Ishikawa (cell line): Measurements from ENCODE around the gene ZNF441.

Source experiments
- CEBPB ChIP-seq: IDR thresholded peaks from 2 replicates; pipeline ENCODE4 v1.6.1; 2012
- CREB1 ChIP-seq: IDR thresholded peaks from 2 replicates; pipeline ENCODE4 v1.6.1; 2012; ENCODE audit warnings: low read depth
- EGR1 ChIP-seq: IDR thresholded peaks from 2 replicates; pipeline ENCODE4 v1.6.1; 2012
- EP300 ChIP-seq: IDR thresholded peaks from 2 replicates; pipeline ENCODE4 v1.6.1; 2012; ENCODE audit warnings: borderline replicate concordance
- FOXM1 ChIP-seq: IDR thresholded peaks from 2 replicates; pipeline ENCODE4 v1.6.1; 2012; ENCODE audit warnings: low read depth, borderline replicate concordance
- MAX ChIP-seq: IDR thresholded peaks from 2 replicates; pipeline ENCODE4 v1.6.1; 2012
- NFIC ChIP-seq: IDR thresholded peaks from 2 replicates; pipeline ENCODE4 v1.6.1; 2012
- RAD21 ChIP-seq: IDR thresholded peaks from 2 replicates; pipeline ENCODE4 v1.6.1; 2012; ENCODE audit warnings: low read depth
- REST ChIP-seq: IDR thresholded peaks from 2 replicates; pipeline ENCODE4 v1.6.1; 2012; ENCODE audit warnings: low read depth, mild to moderate bottlenecking
- TAF1 ChIP-seq: IDR thresholded peaks from 2 replicates; pipeline ENCODE4 v1.6.1; 2012; ENCODE audit warnings: low read depth, mild to moderate bottlenecking
- TCF12 ChIP-seq: IDR thresholded peaks from 2 replicates; pipeline ENCODE4 v1.6.1; 2012; ENCODE audit warnings: low read depth
- TEAD4 ChIP-seq: IDR thresholded peaks from 2 replicates; pipeline ENCODE4 v1.6.1; 2012
- USF1 ChIP-seq: IDR thresholded peaks from 2 replicates; pipeline ENCODE4 v1.6.1; 2012
- YY1 ChIP-seq: IDR thresholded peaks from 2 replicates; pipeline ENCODE4 v1.6.1; 2012; ENCODE audit warnings: low read depth
- ZBTB7A ChIP-seq: IDR thresholded peaks from 2 replicates; pipeline ENCODE4 v1.6.1; 2012; ENCODE audit warnings: low read depth

ZNF441 gene

DNA sequence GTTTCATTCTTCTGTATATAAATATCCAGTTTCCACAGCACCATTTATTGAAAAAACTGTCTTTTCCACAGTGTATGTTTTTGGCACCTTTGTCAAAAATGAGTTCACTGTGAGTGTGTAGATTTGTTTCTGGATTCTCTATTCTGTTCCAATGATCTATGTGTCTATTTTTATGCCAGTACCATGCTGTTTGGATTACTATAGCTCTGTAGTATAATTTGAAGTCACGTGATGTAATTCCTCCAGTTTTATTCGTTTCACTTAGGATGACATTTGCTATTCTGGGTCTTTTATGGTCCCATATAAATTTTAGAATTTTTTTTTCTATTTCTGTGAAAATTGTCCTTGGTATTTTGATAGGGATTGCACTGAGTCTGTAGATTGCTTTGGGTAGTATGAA, 17.0 kb upstream of the ZNF441 start:
- no peak for TF ChIP-seq NFIC
- no peak for TF ChIP-seq RAD21
- TF ChIP-seq FOXM1, result no peak
- TF ChIP-seq TAF1, result no peak
- TF ChIP-seq EP300, result no peak
- TF ChIP-seq ZBTB7A, result no peak
- TF ChIP-seq REST, result no peak
- no peak for TF ChIP-seq TEAD4
- no peak for TF ChIP-seq CEBPB
- no peak for TF ChIP-seq USF1
- no peak for TF ChIP-seq YY1
- TF ChIP-seq MAX, result no peak
- no peak for TF ChIP-seq TCF12
- no peak for TF ChIP-seq CREB1
- TF ChIP-seq EGR1, result no peak

- TF ChIP-seq NFIC (no peak), CREB1 (no peak), EP300 (no peak), ZBTB7A (no peak), EGR1 (no peak), CEBPB (no peak), FOXM1 (no peak), TAF1 (no peak), TEAD4 (no peak), RAD21 (no peak), REST (no peak), USF1 (no peak)
These were observed 14.5 kb upstream of the ZNF441 start for GRCh38 chr19:11752244-11752736.

DNA sequence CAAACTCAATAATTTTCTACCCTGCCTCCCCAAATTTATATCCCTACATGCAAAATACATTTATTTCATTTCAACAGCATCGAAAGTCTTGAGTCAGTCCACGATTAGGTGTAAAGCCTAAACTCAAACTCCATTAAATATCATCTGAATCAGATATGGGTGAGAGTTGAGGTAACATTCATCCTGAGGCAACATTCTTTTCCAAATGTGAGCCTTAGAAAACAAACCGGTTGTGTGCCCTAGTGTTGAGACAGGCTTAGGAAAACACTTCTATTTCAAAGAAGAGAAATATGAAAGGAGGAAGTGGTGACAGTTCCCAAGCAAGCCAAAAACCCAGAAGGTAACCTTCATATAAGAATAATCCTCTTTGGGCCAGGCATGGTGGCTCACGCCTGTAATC, 12.1 kb upstream of the ZNF441 start:
- TF ChIP-seq TCF12 (no peak), REST (no peak), EP300 (no peak), TAF1 (no peak), NFIC (no peak), EGR1 (no peak), CEBPB (no peak), CREB1 (no peak), FOXM1 (no peak), USF1 (no peak), MAX (no peak), YY1 (no peak), TEAD4 (no peak), ZBTB7A (no peak), RAD21 (no peak)

DNA sequence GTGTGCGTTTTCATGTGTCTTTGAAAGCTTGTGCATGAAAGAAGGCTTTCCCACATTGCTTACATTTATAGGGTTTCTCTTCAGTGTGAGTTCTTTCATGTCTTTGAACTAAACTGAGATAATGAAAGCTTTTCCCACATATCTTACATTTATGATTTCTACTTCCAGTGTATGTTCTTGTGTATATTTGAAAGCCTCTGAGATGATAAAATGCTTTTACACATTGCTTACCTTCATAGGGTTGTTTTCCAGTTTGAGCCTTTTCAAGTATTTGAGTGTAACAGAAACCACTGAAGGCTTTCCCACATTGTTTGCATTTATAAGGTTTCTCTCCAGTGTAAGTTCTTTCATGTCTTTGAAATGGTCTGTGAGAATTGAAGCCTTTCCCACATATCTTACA, 9.8 kb upstream of the ZNF441 start:
- no peak for TF ChIP-seq MAX
- TF ChIP-seq CEBPB, result no peak
- TF ChIP-seq TEAD4, result no peak
- TF ChIP-seq CREB1, result no peak
- no peak for TF ChIP-seq USF1
